ENCODE results near the gene HDHD5.

DNA sequence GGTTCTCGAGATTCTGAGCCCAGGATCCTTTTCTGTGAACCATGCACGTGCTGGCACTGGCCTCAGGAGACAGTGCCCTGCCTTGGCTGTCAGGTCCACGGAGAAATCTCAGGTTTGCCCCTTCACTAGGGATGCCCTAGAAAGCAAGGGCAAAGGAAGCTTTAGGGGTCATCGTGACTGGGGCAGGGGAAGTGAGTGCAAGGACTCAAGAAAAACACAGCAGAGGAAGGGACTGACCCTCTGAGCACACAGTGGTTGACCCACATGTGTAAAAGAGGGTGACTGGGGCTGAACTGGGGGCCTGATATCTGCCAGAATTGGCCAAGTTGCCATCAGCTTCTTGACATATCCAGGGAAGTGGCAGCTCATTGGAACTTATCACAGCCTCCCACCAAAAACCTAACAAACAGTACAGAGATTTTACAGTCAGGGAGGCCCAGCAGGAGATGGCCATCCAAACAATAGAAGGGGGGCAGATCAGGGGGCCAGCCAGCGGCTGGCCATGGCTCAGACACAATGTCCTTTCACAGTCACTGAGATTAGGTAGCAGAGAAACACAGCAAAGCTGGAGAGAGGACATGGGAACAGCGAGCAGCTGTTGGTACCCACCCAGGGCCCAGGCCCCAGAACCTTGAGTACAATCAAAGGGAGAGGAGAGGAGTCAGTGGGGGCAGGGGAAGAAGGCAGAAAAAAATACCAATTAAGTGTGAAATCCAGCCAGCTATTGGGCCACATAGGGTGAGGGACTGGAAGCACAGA lies 42.3 kb downstream of the HDHD5 start:
- TF ChIP-seq POLR2A (IDR thresholded peaks at IDR 0.05), result no peak
- TF ChIP-seq, protein P1, sequence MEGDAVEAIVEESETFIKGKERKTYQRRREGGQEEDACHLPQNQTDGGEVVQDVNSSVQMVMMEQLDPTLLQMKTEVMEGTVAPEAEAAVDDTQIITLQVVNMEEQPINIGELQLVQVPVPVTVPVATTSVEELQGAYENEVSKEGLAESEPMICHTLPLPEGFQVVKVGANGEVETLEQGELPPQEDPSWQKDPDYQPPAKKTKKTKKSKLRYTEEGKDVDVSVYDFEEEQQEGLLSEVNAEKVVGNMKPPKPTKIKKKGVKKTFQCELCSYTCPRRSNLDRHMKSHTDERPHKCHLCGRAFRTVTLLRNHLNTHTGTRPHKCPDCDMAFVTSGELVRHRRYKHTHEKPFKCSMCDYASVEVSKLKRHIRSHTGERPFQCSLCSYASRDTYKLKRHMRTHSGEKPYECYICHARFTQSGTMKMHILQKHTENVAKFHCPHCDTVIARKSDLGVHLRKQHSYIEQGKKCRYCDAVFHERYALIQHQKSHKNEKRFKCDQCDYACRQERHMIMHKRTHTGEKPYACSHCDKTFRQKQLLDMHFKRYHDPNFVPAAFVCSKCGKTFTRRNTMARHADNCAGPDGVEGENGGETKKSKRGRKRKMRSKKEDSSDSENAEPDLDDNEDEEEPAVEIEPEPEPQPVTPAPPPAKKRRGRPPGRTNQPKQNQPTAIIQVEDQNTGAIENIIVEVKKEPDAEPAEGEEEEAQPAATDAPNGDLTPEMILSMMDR (IDR thresholded peaks at IDR 0.05), result no peak

Measured in suprapubic skin (tissue), 3 donors.